ENCODE measurements around the gene CTNNA3.

GRCh38 chr10:67269828-67270227 is 426.2 kb downstream of the CTNNA3 start:
- no peak for TF ChIP-seq SP1 (IDR thresholded peaks at IDR 0.05; ENCODE audit: low read depth)
- TF ChIP-seq YY1 (IDR thresholded peaks at IDR 0.05; ENCODE audit: extremely low read depth, insufficient replicate concordance, low read depth, low read length), result no peak
- TF ChIP-seq CTCF (IDR thresholded peaks at IDR 0.05 in 2 of 3, conservative IDR thresholded peaks at IDR 0.05 in 1 of 3; ENCODE audit: borderline replicate concordance in 1 of 3, insufficient read depth in 1 of 3, low read depth in 2 of 3, low read length in 2 of 3), result no peak
- no peak for TF ChIP-seq MAX (IDR thresholded peaks at IDR 0.05)
- no peak for TF ChIP-seq SRF (IDR thresholded peaks at IDR 0.05; ENCODE audit: low read depth)
- TF ChIP-seq EZH2 (IDR thresholded peaks at IDR 0.05), result no peak
- TF ChIP-seq POLR2A (IDR thresholded peaks at IDR 0.05; ENCODE audit: borderline replicate concordance, extremely low read depth, insufficient read depth, insufficient read length), result no peak
- TF ChIP-seq, protein P1, sequence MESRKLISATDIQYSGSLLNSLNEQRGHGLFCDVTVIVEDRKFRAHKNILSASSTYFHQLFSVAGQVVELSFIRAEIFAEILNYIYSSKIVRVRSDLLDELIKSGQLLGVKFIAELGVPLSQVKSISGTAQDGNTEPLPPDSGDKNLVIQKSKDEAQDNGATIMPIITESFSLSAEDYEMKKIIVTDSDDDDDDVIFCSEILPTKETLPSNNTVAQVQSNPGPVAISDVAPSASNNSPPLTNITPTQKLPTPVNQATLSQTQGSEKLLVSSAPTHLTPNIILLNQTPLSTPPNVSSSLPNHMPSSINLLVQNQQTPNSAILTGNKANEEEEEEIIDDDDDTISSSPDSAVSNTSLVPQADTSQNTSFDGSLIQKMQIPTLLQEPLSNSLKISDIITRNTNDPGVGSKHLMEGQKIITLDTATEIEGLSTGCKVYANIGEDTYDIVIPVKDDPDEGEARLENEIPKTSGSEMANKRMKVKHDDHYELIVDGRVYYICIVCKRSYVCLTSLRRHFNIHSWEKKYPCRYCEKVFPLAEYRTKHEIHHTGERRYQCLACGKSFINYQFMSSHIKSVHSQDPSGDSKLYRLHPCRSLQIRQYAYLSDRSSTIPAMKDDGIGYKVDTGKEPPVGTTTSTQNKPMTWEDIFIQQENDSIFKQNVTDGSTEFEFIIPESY (IDR thresholded peaks at IDR 0.05; ENCODE audit: extremely low read depth, insufficient replicate concordance, low read length), result no peak
- no peak for TF ChIP-seq POLR2AphosphoS5 (IDR thresholded peaks at IDR 0.05; ENCODE audit: low read depth, low read length)
- no peak for TF ChIP-seq JUND (IDR thresholded peaks at IDR 0.05)
- TF ChIP-seq EZH2phosphoT487 (IDR thresholded peaks at IDR 0.05; ENCODE audit: borderline replicate concordance), result no peak
- TF ChIP-seq, protein P2, sequence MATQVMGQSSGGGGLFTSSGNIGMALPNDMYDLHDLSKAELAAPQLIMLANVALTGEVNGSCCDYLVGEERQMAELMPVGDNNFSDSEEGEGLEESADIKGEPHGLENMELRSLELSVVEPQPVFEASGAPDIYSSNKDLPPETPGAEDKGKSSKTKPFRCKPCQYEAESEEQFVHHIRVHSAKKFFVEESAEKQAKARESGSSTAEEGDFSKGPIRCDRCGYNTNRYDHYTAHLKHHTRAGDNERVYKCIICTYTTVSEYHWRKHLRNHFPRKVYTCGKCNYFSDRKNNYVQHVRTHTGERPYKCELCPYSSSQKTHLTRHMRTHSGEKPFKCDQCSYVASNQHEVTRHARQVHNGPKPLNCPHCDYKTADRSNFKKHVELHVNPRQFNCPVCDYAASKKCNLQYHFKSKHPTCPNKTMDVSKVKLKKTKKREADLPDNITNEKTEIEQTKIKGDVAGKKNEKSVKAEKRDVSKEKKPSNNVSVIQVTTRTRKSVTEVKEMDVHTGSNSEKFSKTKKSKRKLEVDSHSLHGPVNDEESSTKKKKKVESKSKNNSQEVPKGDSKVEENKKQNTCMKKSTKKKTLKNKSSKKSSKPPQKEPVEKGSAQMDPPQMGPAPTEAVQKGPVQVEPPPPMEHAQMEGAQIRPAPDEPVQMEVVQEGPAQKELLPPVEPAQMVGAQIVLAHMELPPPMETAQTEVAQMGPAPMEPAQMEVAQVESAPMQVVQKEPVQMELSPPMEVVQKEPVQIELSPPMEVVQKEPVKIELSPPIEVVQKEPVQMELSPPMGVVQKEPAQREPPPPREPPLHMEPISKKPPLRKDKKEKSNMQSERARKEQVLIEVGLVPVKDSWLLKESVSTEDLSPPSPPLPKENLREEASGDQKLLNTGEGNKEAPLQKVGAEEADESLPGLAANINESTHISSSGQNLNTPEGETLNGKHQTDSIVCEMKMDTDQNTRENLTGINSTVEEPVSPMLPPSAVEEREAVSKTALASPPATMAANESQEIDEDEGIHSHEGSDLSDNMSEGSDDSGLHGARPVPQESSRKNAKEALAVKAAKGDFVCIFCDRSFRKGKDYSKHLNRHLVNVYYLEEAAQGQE (IDR thresholded peaks at IDR 0.05; ENCODE audit: low read depth), result no peak
- TF ChIP-seq SIN3A (IDR thresholded peaks at IDR 0.05; ENCODE audit: low read depth), result no peak
- TF ChIP-seq EGR1 (IDR thresholded peaks at IDR 0.05; ENCODE audit: low read depth), result no peak
